Esophagus squamous epithelium (tissue), 5 donors: ENCODE data around the gene GEN1. TPM values are rescaled to one million over a fixed set of nuclear protein-coding genes. Genes with fewer than 3 reads are reported as not detected.

Experiments
- DNase-seq: peaks from one replicate; lab custom pipeline; 2025; lab: John Stamatoyannopoulos, UW
- H3K27ac ChIP-seq, 4 donors: fragments of 200-600 bp; sonication (generic); one replicate each; pipeline ENCODE4 v1.5.1; 2016 to 2019; ENCODE audit warnings: mild to moderate bottlenecking in 1 of 4
- H3K27me3 ChIP-seq, 4 donors: fragments of 200-600 bp; sonication (generic); 1 replicate in 3 of 4; 2 replicates in 1 of 4; pipeline versions ENCODE4 v1.5.1 to v1.6.0; 2017 to 2021; ENCODE audit warnings: antibody characterized with exemption in 1 of 4
- H3K36me3 ChIP-seq, 3 donors: fragments of 200-600 bp; sonication (generic); one replicate each; pipeline ENCODE4 v1.5.1; 2016 to 2019
- H3K4me1 ChIP-seq, 3 donors: fragments of 200-600 bp; sonication (generic); one replicate each; pipeline ENCODE4 v1.5.1; 2017 to 2019
- H3K4me3 ChIP-seq, 4 donors: fragments of 200-600 bp; sonication (generic); 1 replicate in 3 of 4; 2 replicates in 1 of 4; pipeline ENCODE4 v1.5.1; 2016 to 2019; ENCODE audit warnings: mild to moderate bottlenecking in 2 of 4, moderate library complexity in 1 of 4
- H3K9me3 ChIP-seq, 3 donors: fragments of 200-600 bp; sonication (generic); one replicate each; pipeline ENCODE4 v1.5.1; 2016 to 2019
- CTCF ChIP-seq, 6 experiments: fragments of 450-650 bp in 4 of 6; fragments of 200-600 bp in 2 of 6; sonication (generic) in 2 of 6; IDR thresholded peaks; one replicate each; pipeline ENCODE4 v1.5.1; 2016 to 2019; ENCODE audit warnings: antibody characterized with exemption in 6 of 6, mild to moderate bottlenecking in 4 of 6, moderate library complexity in 4 of 6
- POLR2A ChIP-seq, 4 donors: fragments of 450-650 bp; IDR thresholded peaks; one replicate each; pipeline ENCODE4 v1.6.1; 2017; ENCODE audit warnings: antibody characterized with exemption in 4 of 4, mild to moderate bottlenecking in 4 of 4, moderate library complexity in 3 of 4
- WGBS, 2 donors: methylation state at CpG; one replicate each; pipeline ENCODE4 v1.1.5; 2018; 5-methylcytosine and 5-hydroxymethylcytosine counted together
- intact Hi-C: fragments of 100-400 bp; cut with DNase I; formaldehyde crosslinking; loops from one replicate; pipeline ENCODE4 v1.15.0; 2022
- total RNA-seq, 4 donors: library from RNA; depleted of rRNA; stranded (reverse); fragments of >200 nt; gene quantifications; one replicate each; pipeline ENCODE4 v1.1.0, GENCODE V29; 2016
- donor health status: DM: yes; HTN: yes; CAD: no.

GEN1 gene
- total RNA-seq, 4 donors from 2014 or later: 10.2 to 23.4 (median 18.9) TPM

- intact Hi-C loops: loop anchor here (5.0 kb wide), 1 partner anchor 105 kb away; no protein-coding TSS in a partner anchor
- no peak overlapping the region for H3K4me3 ChIP-seq
- no peak overlapping the region for H3K27ac ChIP-seq
- no peak for DNase-seq
- peaks cover 6 to 29% (median 14%) of the 10 kb centered on the region in 3 donors for H3K4me1 ChIP-seq
- 86% methylated on average over 2 of the region's 2 CpGs for WGBS, 2 donors
- H3K27me3 ChIP-seq: peaks cover 0 to 55% (median 0%) of the 10 kb centered on the region in 4 donors
- no peaks in the 10 kb centered on the region for H3K36me3 ChIP-seq
- H3K9me3 ChIP-seq: no peaks in the 10 kb centered on the region
- no peak for TF ChIP-seq CTCF (IDR thresholded peaks at IDR 0.05)
- no peak for TF ChIP-seq POLR2A (IDR thresholded peaks at IDR 0.05)
These were observed 73.8 kb downstream of the GEN1 start for GRCh38 chr2:17827785-17828184.

GRCh38 chr2:17830053-17831034 lies 76.4 kb downstream of the GEN1 start:
- intact Hi-C loops: no loop called here
- TF ChIP-seq CTCF (IDR thresholded peaks at IDR 0.05) (peak; percentile 77 to 91 (median 80)), POLR2A (IDR thresholded peaks at IDR 0.05) (no peak)
- Histone ChIP-seq H3K9me3 (no peaks in the 10 kb centered on the region), H3K36me3 (no peaks in the 10 kb centered on the region), H3K27me3 (peaks cover 0 to 62% (median 0%) of the 10 kb centered on the region in 4 donors), H3K4me3 (peak overlapping the region in 2 of 4 donors; percentile 15 to 52), H3K27ac (no peak overlapping the region), H3K4me1 (peaks cover 6 to 27% (median 14%) of the 10 kb centered on the region in 3 donors)
- WGBS, 2 donors: 17 to 40% methylated on average over 1 to 36 of the region's 37 CpGs
- no peak for DNase-seq

GRCh38 chr2:17835516-17835915 lies 81.6 kb downstream of the GEN1 start:
- H3K9me3 ChIP-seq: no peaks in the 10 kb centered on the region
- no peak overlapping the region for H3K27ac ChIP-seq
- peaks cover 4 to 5% (median 5%) of the 10 kb centered on the region in 3 donors for H3K4me1 ChIP-seq
- no peak for DNase-seq
- TF ChIP-seq POLR2A (IDR thresholded peaks at IDR 0.05): no peak
- H3K4me3 ChIP-seq: no peak overlapping the region
- H3K27me3 ChIP-seq: peaks cover 0 to 39% (median 0%) of the 10 kb centered on the region in 4 donors
- no peaks in the 10 kb centered on the region for H3K36me3 ChIP-seq
- 50 to 88% methylated on average over 2 of the region's 2 CpGs for WGBS, 2 donors
- intact Hi-C loops: no loop called here

Other genes starting within 250 kb of the GEN1 start
- gene RAD51AP2, start 235.7 kb upstream of the GEN1 start, total RNA-seq: under 1 TPM; 0.04 to 0.53 (median 0.26) TPM
- 10 to 100 TPM; 39.1 to 88.3 (median 51.0) TPM for gene VSNL1, start 213.4 kb upstream of the GEN1 start, total RNA-seq
- gene SMC6, start 328 bp upstream of the GEN1 start, total RNA-seq: 10 to 100 TPM; 25.3 to 40.4 (median 31.7) TPM
- not detected for gene MSGN1, start 62.3 kb downstream of the GEN1 start, total RNA-seq
- gene KCNS3, start 124.5 kb downstream of the GEN1 start, total RNA-seq: 10 to 100 TPM in 3 of 4 donors, 1 to 10 TPM in 1; 8.6 to 33.5 (median 21.5) TPM